Upper lobe of right lung (tissue), 1 donor: Measurements from ENCODE around the gene TOMM6. TPM values are rescaled to one million over a fixed set of nuclear protein-coding genes. Genes with fewer than 3 reads are reported as not detected.

Source experiments
- ATAC-seq: fragments of 200-7000 bp; cut with Tn5 transposase; one replicate; pipeline ENCODE4 v1.9.1; 2020; ENCODE audit warnings: mild to moderate bottlenecking, moderate library complexity
- DNase-seq: peaks from one replicate; pipeline ENCODE4 v3.0.0-alpha.2; 2020
- H3K27ac ChIP-seq: fragments of 200-600 bp; one replicate; pipeline ENCODE4 v1.8.0; 2022
- H3K27me3 ChIP-seq: fragments of 200-600 bp; one replicate; pipeline ENCODE4 v1.8.0; 2022; ENCODE audit warnings: mild to moderate bottlenecking
- H3K36me3 ChIP-seq: fragments of 200-600 bp; one replicate; pipeline ENCODE4 v1.8.0; 2022
- H3K4me1 ChIP-seq: fragments of 200-600 bp; one replicate; pipeline ENCODE4 v1.8.0; 2022
- H3K4me3 ChIP-seq: fragments of 200-600 bp; one replicate; pipeline ENCODE4 v1.8.0; 2022; ENCODE audit warnings: mild to moderate bottlenecking
- H3K9me3 ChIP-seq: fragments of 200-600 bp; one replicate; pipeline ENCODE4 v1.8.0; 2022
- CTCF ChIP-seq: fragments of 200-600 bp; IDR thresholded peaks from one replicate; pipeline ENCODE4 v1.8.0; 2022; ENCODE audit warnings: antibody characterized with exemption
- intact Hi-C: fragments of 100-400 bp; cut with DNase I; formaldehyde crosslinking; loops from one replicate; pipeline ENCODE4 v1.11.0; 2022
- total RNA-seq: library from RNA; stranded (reverse); fragmentation: NEBNext Ultra II Directional; extraction: Animal tissue kit (Norgen Biotek cat#: 25700); gene quantifications from one replicate; pipeline ENCODE4 v1.2.1, GENCODE V29; 2021
- donor health status: DM: no; HTN: yes; CAD: no; lungs with severe emphysema.

Gene TOMM6
- total RNA-seq, 1 donor from 2014 or later = 138 TPM

DNA sequence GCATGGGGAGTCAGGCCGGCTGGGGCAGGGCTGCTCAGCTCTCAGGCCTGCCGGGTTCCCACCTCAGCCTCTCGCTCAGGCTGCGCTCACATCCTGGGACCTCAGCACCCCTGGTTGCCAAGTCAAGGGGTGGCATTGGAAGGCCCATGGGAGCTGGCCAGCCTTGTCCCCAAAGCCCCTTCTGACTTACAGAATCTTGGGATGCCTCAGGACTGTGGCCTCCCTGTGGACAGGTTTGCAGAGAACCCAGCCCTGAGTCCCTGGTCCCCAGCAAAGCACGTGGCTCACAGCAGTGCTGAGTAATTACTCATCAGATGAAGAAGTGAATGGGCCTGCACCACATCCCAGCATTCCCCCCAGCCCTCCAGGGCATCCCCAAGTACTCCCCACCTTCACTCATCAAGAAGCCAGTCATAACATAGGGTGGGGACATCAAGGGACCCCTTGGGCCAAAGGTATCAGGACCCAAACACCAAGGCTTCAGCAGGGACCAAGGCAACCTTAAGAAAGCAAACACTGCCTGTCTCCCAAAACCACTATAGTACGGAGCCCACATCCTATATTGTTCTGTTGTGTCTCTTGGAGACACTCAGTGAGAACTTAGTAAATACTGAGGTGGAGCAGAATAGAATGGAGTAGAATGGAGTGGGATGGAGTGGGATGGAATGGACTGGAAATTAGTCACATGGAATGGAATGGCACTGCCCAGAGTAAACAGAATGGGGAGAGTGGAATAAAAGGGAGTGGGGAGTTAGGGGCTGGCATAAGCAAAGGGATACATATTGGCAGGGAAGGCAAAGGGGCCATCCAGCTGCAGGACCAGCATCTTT lies 43.9 kb upstream of the TOMM6 start:
- peak overlapping the region; percentile 14 for H3K4me3 ChIP-seq
- intact Hi-C loops = no loop called here
- H3K27ac ChIP-seq = no peak overlapping the region
- DNase-seq (no peak), ATAC-seq (no peak)
- no peaks in the 10 kb centered on the region for H3K36me3 ChIP-seq
- no peak for TF ChIP-seq CTCF
- no peaks in the 10 kb centered on the region for H3K4me1 ChIP-seq
- H3K9me3 ChIP-seq = no peaks in the 10 kb centered on the region
- no peaks in the 10 kb centered on the region for H3K27me3 ChIP-seq

GRCh38 chr6:41744236-41744787 lies 43.2 kb upstream of the TOMM6 start:
- intact Hi-C loops = no loop called here
- Histone ChIP-seq H3K27me3 (no peaks in the 10 kb centered on the region), H3K27ac (no peak overlapping the region), H3K4me3 (peak overlapping the region; percentile 14), H3K36me3 (no peaks in the 10 kb centered on the region), H3K9me3 (no peaks in the 10 kb centered on the region), H3K4me1 (no peaks in the 10 kb centered on the region)
- no peak for TF ChIP-seq CTCF
- ATAC-seq (no peak), DNase-seq (no peak)

DNA sequence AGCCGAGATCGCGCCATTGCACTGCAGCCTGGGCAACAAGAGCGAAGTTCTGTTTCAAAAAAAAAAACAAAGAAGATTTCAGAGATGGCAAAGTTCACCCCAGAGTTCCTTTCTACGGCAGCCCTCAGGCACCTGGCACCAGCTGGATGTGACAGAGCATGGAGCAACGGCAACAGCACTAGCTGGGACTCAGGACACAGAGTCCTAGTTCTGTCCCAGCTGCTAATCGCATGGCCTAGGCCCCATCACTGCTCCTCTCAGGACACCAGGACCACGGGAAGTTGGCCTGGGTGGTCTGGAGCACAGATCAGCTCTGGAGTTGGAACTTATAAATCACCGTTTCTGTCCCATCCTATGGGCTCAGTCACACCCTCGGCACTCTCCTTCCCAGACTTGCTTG lies 41.4 kb upstream of the TOMM6 start:
- Histone ChIP-seq H3K4me3 (peak overlapping the region; percentile 25), H3K9me3 (no peaks in the 10 kb centered on the region), H3K4me1 (no peaks in the 10 kb centered on the region), H3K27me3 (no peaks in the 10 kb centered on the region), H3K36me3 (no peaks in the 10 kb centered on the region), H3K27ac (peak overlapping the region; percentile 51)
- ATAC-seq (no peak), DNase-seq (no peak)
- intact Hi-C loops = no loop called here
- TF ChIP-seq CTCF = no peak

GRCh38 chr6:41747256-41748101 lies 40.0 kb upstream of the TOMM6 start, which contains the start of gene PGC:
Gene PGC (minus strand): TSS chr6:41747397. CDS start chr6:41747334, 63 bp downstream.
- ATAC-seq (peak; percentile 79), DNase-seq (no peak)
- Histone ChIP-seq H3K9me3 (no peaks in the 10 kb centered on the region), H3K27ac (peak within 1 kb of the TSS; percentile 53), H3K4me1 (no peaks in the 10 kb centered on the region), H3K27me3 (no peaks in the 10 kb centered on the region), H3K4me3 (peak within 1 kb of the TSS; percentile 25), H3K36me3 (no peaks in the 10 kb centered on the region)
- no peak for TF ChIP-seq CTCF
- intact Hi-C loops = no loop called here

GRCh38 chr6:41748102-41748477 lies 39.4 kb upstream of the TOMM6 start:
- intact Hi-C loops = no loop called here

More at GRCh38 chr6:41748102-41748477, 39.4 kb upstream of the TOMM6 start:
- no peak for TF ChIP-seq CTCF
- Histone ChIP-seq H3K4me1 (no peaks in the 10 kb centered on the region), H3K36me3 (no peaks in the 10 kb centered on the region), H3K4me3 (no peak overlapping the region), H3K9me3 (no peaks in the 10 kb centered on the region), H3K27me3 (no peaks in the 10 kb centered on the region), H3K27ac (peak overlapping the region; percentile 53)
- peak; percentile 18 for ATAC-seq
- DNase-seq = no peak
